CD14-positive monocyte (primary cell): ENCODE data around the gene B4GALNT3. TPM values are rescaled to one million over a fixed set of nuclear protein-coding genes. Genes with fewer than 3 reads are reported as not detected.

Source experiments
- DNase-seq, 3 donors: peaks; one replicate each; pipeline ENCODE4 v3.0.0-alpha.2; 2011 to 2022
- H2AFZ ChIP-seq: 2 replicates; pipeline ENCODE4 v1.6.0; 2012; ENCODE audit warnings: mild to moderate bottlenecking, low read depth, low read length, inconsistent platforms; ENCODE audit not compliant: insufficient read depth, poor library complexity, severe bottlenecking
- H3K27ac ChIP-seq, 2 donors: 1 replicate in 1 of 2; 2 replicates in 1 of 2; pipeline ENCODE4 v1.5.1; 2012 to 2013; ENCODE audit warnings: low read length in 2 of 2, control low read depth in 1 of 2, inconsistent platforms in 1 of 2, low read depth in 1 of 2, mild to moderate bottlenecking in 1 of 2
- H3K27me3 ChIP-seq, 2 donors: one replicate each; pipeline versions ENCODE4 v1.6.0 to v1.6.1; 2011 to 2013; ENCODE audit warnings: low read length in 2 of 2; ENCODE audit not compliant: control insufficient read depth in 2 of 2, insufficient read depth in 2 of 2
- H3K36me3 ChIP-seq, 2 donors: replicated peaks in 1 of 2; 1 replicate in 1 of 2; 2 replicates in 1 of 2; pipeline versions ENCODE4 v1.5.1 to v1.6.1; 2012 to 2013; ENCODE audit warnings: low read length in 2 of 2, control low read depth in 1 of 2, inconsistent platforms in 1 of 2, mild to moderate bottlenecking in 1 of 2; ENCODE audit not compliant: insufficient read depth in 2 of 2, control insufficient read depth in 1 of 2
- H3K4me1 ChIP-seq, 2 donors: 1 replicate in 1 of 2; 2 replicates in 1 of 2; pipeline versions ENCODE4 v1.5.1 to v1.6.1; 2012 to 2013; ENCODE audit warnings: low read length in 2 of 2, control low read depth in 1 of 2, inconsistent platforms in 1 of 2, mild to moderate bottlenecking in 1 of 2, moderate library complexity in 1 of 2; ENCODE audit not compliant: insufficient read depth in 2 of 2, control insufficient read depth in 1 of 2
- H3K4me2 ChIP-seq: replicated peaks from 2 replicates; pipeline ENCODE3; 2012; ENCODE audit warnings: low read length, moderate library complexity, mild to moderate bottlenecking; ENCODE audit not compliant: poor library complexity, severe bottlenecking; ENCODE audit errors: extremely low read depth
- H3K4me3 ChIP-seq, 3 experiments: fragments of 200-600 bp in 1 of 3; sonication (generic) in 1 of 3; replicated peaks in 1 of 3; 1 replicate in 2 of 3; 2 replicates in 1 of 3; pipeline ENCODE4 v1.5.1; 2011 to 2013; ENCODE audit warnings: low read length in 3 of 3, mild to moderate bottlenecking in 3 of 3, control low read depth in 2 of 3, low read depth in 2 of 3, inconsistent platforms in 1 of 3, moderate library complexity in 1 of 3
- H3K79me2 ChIP-seq: 2 replicates; pipeline ENCODE4 v1.6.0; 2012; ENCODE audit warnings: mild to moderate bottlenecking, control low read depth, inconsistent platforms, low read length, moderate library complexity; ENCODE audit not compliant: insufficient read depth
- H3K9ac ChIP-seq: 2 replicates; pipeline ENCODE4 v1.6.0; 2017; ENCODE audit warnings: low read length, mild to moderate bottlenecking; ENCODE audit not compliant: insufficient read depth, poor library complexity, severe bottlenecking
- H3K9me3 ChIP-seq, 2 donors: replicated peaks in 1 of 2; 1 replicate in 1 of 2; 2 replicates in 1 of 2; pipeline versions ENCODE4 v1.5.1 to v1.6.1; 2012 to 2013; ENCODE audit warnings: low read length in 2 of 2, control low read depth in 1 of 2; ENCODE audit not compliant: control insufficient read depth in 1 of 2, insufficient read depth in 1 of 2
- H4K20me1 ChIP-seq: 2 replicates; pipeline ENCODE4 v1.6.0; 2012; ENCODE audit warnings: mild to moderate bottlenecking, low read length, control low read depth, moderate library complexity; ENCODE audit not compliant: insufficient read depth
- H3K27ac Mint-ChIP-seq, 7 donors: one replicate each; pipeline ENCODE4 v1.8.0; 2020; ENCODE audit warnings: mild to moderate bottlenecking in 7 of 7, mixed read lengths in 7 of 7, moderate library complexity in 6 of 7, inconsistent platforms in 2 of 7
- H3K27me3 Mint-ChIP-seq, 3 donors: one replicate each; pipeline ENCODE4 v1.8.0; 2021 to 2022; ENCODE audit warnings: low read depth in 3 of 3, mild to moderate bottlenecking in 3 of 3, mixed read lengths in 3 of 3, moderate library complexity in 3 of 3, inconsistent platforms in 1 of 3
- H3K36me3 Mint-ChIP-seq, 2 donors: one replicate each; pipeline ENCODE4 v1.8.0; 2020; ENCODE audit warnings: mixed read lengths in 2 of 2, inconsistent platforms in 1 of 2, mild to moderate bottlenecking in 1 of 2
- H3K4me1 Mint-ChIP-seq: one replicate; pipeline ENCODE4 v1.8.0; 2020; ENCODE audit warnings: mild to moderate bottlenecking, mixed read lengths
- H3K4me3 Mint-ChIP-seq, 2 donors: one replicate each; pipeline ENCODE4 v1.8.0; 2020; ENCODE audit warnings: mild to moderate bottlenecking in 2 of 2, mixed read lengths in 2 of 2, moderate library complexity in 1 of 2
- H3K9me3 Mint-ChIP-seq, 7 donors: one replicate each; pipeline ENCODE4 v1.8.0; 2020 to 2022; ENCODE audit warnings: mixed read lengths in 7 of 7, mild to moderate bottlenecking in 6 of 7, moderate library complexity in 6 of 7, inconsistent platforms in 2 of 7
- WGBS: methylation state at CpG from one replicate; pipeline ENCODE4 v1.1.5; 2013; ENCODE audit warnings: missing lambda C conversion rate; ENCODE audit not compliant: insufficient coverage; 5-methylcytosine and 5-hydroxymethylcytosine counted together
- intact Hi-C, 2 donors: fragments of 100-400 bp; cut with micrococcal nuclease; formaldehyde crosslinking; loops; one replicate each; pipeline versions ENCODE4 v1.15.0 to v1.15.1; 2023
- polyA plus RNA-seq, 3 donors: library from polyadenylated mRNA; depleted of rRNA in 1 of 3; unstranded in 2 of 3; stranded (reverse) in 1 of 3; fragments of 300-500 nt in 2 of 3; fragments of >200 nt in 1 of 3; fragmentation: Illumina TruSeq in 2 of 3; gene quantifications; 1 replicate in 2 of 3; 2 replicates in 1 of 3; pipeline ENCODE4 v1.2.3, GENCODE V29; 2012 to 2021
- TF ChIP-seq, protein P1 (sequence below): fragments of 200-600 bp; IDR thresholded peaks from one replicate; pipeline ENCODE4 v1.8.0; 2022; ENCODE audit warnings: antibody characterized with exemption, mild to moderate bottlenecking

B4GALNT3 gene
- polyA plus RNA-seq, 3 donors = 0.09 to 0.10 TPM; not detected in 1

DNA sequence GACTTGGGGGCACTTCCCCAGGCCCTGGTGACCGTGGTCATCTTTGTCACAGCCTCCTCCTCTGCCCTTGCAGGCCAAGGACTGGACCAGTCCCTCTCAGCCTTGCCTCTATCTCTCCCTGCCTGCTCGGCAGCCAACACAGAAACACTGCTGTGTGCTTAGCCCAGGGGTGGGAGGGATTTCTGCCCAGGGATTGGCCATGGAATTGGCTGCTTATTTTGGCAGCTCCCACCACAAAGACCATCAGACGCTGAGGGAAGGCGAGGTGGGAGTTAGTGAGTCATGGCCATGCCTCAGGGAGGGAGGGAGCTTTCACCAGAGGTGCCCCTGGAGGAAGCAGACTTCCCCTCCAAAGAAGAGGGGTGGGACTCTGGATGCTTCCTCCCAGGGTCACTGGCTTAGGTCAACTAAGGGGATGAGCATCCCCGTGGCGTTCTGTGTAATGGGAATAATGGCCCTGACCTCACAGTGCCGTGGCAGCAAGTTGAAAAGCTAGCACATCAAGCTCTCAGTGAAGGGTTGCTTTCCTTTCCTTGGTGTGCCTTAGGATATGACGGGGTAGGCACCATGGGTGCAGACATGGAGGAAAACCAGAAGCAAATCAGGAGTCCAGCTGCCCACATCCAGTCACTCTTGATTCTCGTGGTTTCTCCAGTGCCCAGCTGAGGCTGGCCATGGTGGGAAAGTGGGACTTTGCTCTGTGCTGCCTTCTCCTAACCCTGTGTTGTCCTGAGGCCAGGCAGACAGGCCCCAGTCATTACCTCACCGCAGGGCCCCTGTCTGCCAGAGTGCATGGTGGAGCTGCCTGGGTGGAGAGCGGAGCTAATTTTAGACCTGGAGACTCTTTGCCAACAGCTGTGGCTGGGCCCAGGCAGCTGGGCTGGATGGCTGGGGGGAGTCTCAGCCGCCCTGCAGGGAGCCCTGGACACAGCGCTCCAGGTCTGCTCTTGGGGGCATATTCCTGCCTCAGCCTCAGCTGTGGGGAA, 21.4 kb downstream of the B4GALNT3 start:
- Mint-ChIP-seq H3K27ac (no peak overlapping the region), H3K27me3 (peaks cover 19 to 20% (median 19%) of the 10 kb centered on the region in 3 donors), H3K36me3 (no peaks in the 10 kb centered on the region), H3K4me1 (no peaks in the 10 kb centered on the region), H3K4me3 (peak overlapping the region in 1 of 2 donors; percentile 14), H3K9me3 (peaks cover 0 to 1% (median 0%) of the 10 kb centered on the region in 7 donors)
- Histone ChIP-seq H3K9me3 (no peaks in the 10 kb centered on the region), H3K36me3 (no peaks in the 10 kb centered on the region), H2AFZ (no peak overlapping the region), H3K27me3 (peaks cover 0 to 5% of the 10 kb centered on the region in 2 donors), H3K27ac (no peak overlapping the region), H3K79me2 (no peaks in the 10 kb centered on the region), H3K9ac (no peak overlapping the region), H4K20me1 (no peaks in the 10 kb centered on the region), H3K4me1 (no peaks in the 10 kb centered on the region), H3K4me2 (no peak overlapping the region), H3K4me3 (no peak overlapping the region)
- TF ChIP-seq, protein P1, sequence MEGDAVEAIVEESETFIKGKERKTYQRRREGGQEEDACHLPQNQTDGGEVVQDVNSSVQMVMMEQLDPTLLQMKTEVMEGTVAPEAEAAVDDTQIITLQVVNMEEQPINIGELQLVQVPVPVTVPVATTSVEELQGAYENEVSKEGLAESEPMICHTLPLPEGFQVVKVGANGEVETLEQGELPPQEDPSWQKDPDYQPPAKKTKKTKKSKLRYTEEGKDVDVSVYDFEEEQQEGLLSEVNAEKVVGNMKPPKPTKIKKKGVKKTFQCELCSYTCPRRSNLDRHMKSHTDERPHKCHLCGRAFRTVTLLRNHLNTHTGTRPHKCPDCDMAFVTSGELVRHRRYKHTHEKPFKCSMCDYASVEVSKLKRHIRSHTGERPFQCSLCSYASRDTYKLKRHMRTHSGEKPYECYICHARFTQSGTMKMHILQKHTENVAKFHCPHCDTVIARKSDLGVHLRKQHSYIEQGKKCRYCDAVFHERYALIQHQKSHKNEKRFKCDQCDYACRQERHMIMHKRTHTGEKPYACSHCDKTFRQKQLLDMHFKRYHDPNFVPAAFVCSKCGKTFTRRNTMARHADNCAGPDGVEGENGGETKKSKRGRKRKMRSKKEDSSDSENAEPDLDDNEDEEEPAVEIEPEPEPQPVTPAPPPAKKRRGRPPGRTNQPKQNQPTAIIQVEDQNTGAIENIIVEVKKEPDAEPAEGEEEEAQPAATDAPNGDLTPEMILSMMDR = no peak
- 93% methylated on average over 8 of the region's 13 CpGs for WGBS
- intact Hi-C loops = no loop called here
- DNase-seq = no peak

DNA sequence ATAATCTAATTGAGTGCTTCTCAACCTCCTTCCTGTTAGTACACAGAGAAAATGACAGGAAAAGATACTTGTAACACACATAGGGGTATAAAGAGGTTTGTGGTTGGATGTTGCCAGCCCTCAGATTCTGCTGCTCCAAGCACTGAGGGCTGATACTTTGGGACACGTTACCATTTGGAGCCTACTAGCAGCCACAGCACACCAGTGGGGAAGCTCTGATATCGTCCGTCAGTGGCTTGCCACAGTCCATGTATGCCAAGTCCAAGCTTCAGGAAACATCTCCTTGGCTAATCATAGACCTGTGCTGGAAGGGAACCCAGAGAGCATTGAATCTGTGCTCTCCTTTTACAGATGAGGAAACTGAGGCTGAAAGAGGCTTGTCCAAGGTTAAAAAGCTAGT, 22.3 kb downstream of the B4GALNT3 start:
- TF ChIP-seq, protein P1 = no peak

More for the DNA sequence above, 22.3 kb downstream of the B4GALNT3 start:
- Mint-ChIP-seq H3K27me3 (peaks cover 18 to 27% (median 20%) of the 10 kb centered on the region in 3 donors), H3K9me3 (peaks cover 0 to 2% (median 0%) of the 10 kb centered on the region in 7 donors), H3K36me3 (no peaks in the 10 kb centered on the region), H3K4me1 (no peaks in the 10 kb centered on the region), H3K27ac (no peak overlapping the region), H3K4me3 (no peak overlapping the region)
- 64% methylated on average over 3 of the region's 3 CpGs for WGBS
- Histone ChIP-seq H3K27ac (no peak overlapping the region), H3K9ac (no peak overlapping the region), H3K4me3 (no peak overlapping the region), H3K27me3 (peaks cover 0 to 5% of the 10 kb centered on the region in 2 donors), H2AFZ (no peak overlapping the region), H3K79me2 (no peaks in the 10 kb centered on the region), H3K4me1 (no peaks in the 10 kb centered on the region), H4K20me1 (no peaks in the 10 kb centered on the region), H3K9me3 (no peaks in the 10 kb centered on the region), H3K36me3 (no peaks in the 10 kb centered on the region), H3K4me2 (no peak overlapping the region)
- no peak for DNase-seq
- intact Hi-C loops = no loop called here
